SK-N-SH (cell line): Measurements from ENCODE around the gene MYPOP. TPM values are rescaled to one million over a fixed set of nuclear protein-coding genes. Genes with fewer than 3 reads are reported as not detected.

ENCODE experiments used
- CTCF ChIA-PET: fragments of 300-600, 350-600 bp; formaldehyde crosslinking; extraction: SDS; loops from one replicate; lab custom pipeline; 2021; lab: Yijun Ruan, JAX
- POLR2A ChIA-PET: fragments of 350-600 bp; sonication (Branson Sonifier 250); formaldehyde crosslinking; extraction: SDS; loops from one replicate; lab custom pipeline; 2020; ENCODE audit warnings: antibody characterized with exemption, inconsistent platforms; lab: Yijun Ruan, JAX
- DNase-seq: peaks from one replicate; pipeline ENCODE4 v3.0.0; 2012
- H2AFZ ChIP-seq: fragments of 200-600 bp; sonication (generic); 2 replicates; pipeline ENCODE4 v1.8.1; 2016; ENCODE audit warnings: antibody characterized with exemption, mild to moderate bottlenecking, low read depth
- H3F3A ChIP-seq: fragments of 200-600 bp; sonication (generic); replicated peaks from 2 replicates; pipeline ENCODE3; 2016; ENCODE audit warnings: antibody characterized with exemption, mild to moderate bottlenecking; ENCODE audit not compliant: insufficient read depth
- H3K27ac ChIP-seq, 2 experiments: fragments of 200-500 bp in 1 of 2; fragments of 200-600 bp in 1 of 2; sonication (Bioruptor generic) in 1 of 2; sonication (generic), shearing (Covaris generic) in 1 of 2; 2 replicates each; pipeline versions ENCODE4 v1.5.1 to v1.6.1; 2014 to 2016; ENCODE audit warnings: low read depth in 2 of 2, inconsistent platforms in 1 of 2, low read length in 1 of 2, mild to moderate bottlenecking in 1 of 2, mixed read lengths in 1 of 2
- H3K27me3 ChIP-seq: fragments of 200-600 bp; sonication (generic), shearing (Covaris generic); 2 replicates; pipeline ENCODE4 v1.6.1; 2016; ENCODE audit warnings: mixed run types; ENCODE audit not compliant: insufficient read depth
- H3K36me3 ChIP-seq, 2 experiments: fragments of 200-500 bp in 1 of 2; fragments of 200-600 bp in 1 of 2; sonication (Bioruptor generic) in 1 of 2; sonication (generic) in 1 of 2; replicated peaks in 1 of 2; 2 replicates each; pipeline versions ENCODE3 to v1.5.1; 2014 to 2016; ENCODE audit warnings: low read length in 1 of 2, mild to moderate bottlenecking in 1 of 2; ENCODE audit not compliant: insufficient read depth in 2 of 2, control insufficient read depth in 1 of 2
- H3K4me1 ChIP-seq, 2 experiments: fragments of 200-500 bp in 1 of 2; fragments of 200-600 bp in 1 of 2; sonication (Bioruptor generic) in 1 of 2; sonication (generic), shearing (Covaris generic) in 1 of 2; 2 replicates each; pipeline versions ENCODE4 v1.5.1 to v1.6.1; 2014 to 2016; ENCODE audit warnings: low read depth in 1 of 2, low read length in 1 of 2, mixed run types in 1 of 2; ENCODE audit not compliant: insufficient read depth in 2 of 2, control insufficient read depth in 1 of 2
- H3K4me2 ChIP-seq: fragments of 200-600 bp; sonication (generic), shearing (Covaris generic); 2 replicates; pipeline ENCODE4 v1.6.1; 2017; ENCODE audit warnings: mixed run types
- H3K4me3 ChIP-seq, 2 experiments: fragments of 200-500 bp in 1 of 2; fragments of 200-600 bp in 1 of 2; sonication (Bioruptor generic) in 1 of 2; sonication (generic), shearing (Covaris generic) in 1 of 2; 2 replicates each; pipeline versions ENCODE4 v1.5.1 to v1.8.1; 2014 to 2016; ENCODE audit warnings: low read depth in 2 of 2, inconsistent platforms in 1 of 2, low read length in 1 of 2, mild to moderate bottlenecking in 1 of 2, mixed read lengths in 1 of 2, moderate library complexity in 1 of 2
- H3K79me2 ChIP-seq: fragments of 200-600 bp; sonication (generic); 2 replicates; pipeline ENCODE4 v1.8.1; 2017; ENCODE audit warnings: mild to moderate bottlenecking; ENCODE audit not compliant: insufficient read depth
- H3K9ac ChIP-seq: fragments of 200-600 bp; sonication (generic); 2 replicates; pipeline ENCODE4 v1.6.1; 2017; ENCODE audit warnings: mixed run types
- H3K9me2 ChIP-seq: fragments of 200-600 bp; sonication (generic); 2 replicates; pipeline ENCODE4 v1.6.1; 2017; ENCODE audit warnings: mixed run types
- H3K9me3 ChIP-seq: fragments of 200-600 bp; sonication (generic); 2 replicates; pipeline ENCODE4 v1.6.1; 2017; ENCODE audit warnings: mixed run types, mild to moderate bottlenecking, moderate library complexity
- H4K20me1 ChIP-seq: fragments of 200-600 bp; sonication (generic); 2 replicates; pipeline ENCODE4 v1.6.1; 2017; ENCODE audit warnings: mild to moderate bottlenecking, mixed run types; ENCODE audit not compliant: insufficient read depth
- CHD2 ChIP-seq: fragments of 150-350 bp; IDR thresholded peaks from 2 replicates; pipeline ENCODE4 v1.6.1; 2018; ENCODE audit warnings: low read length; ENCODE audit not compliant: partially characterized antibody
- CTCF ChIP-seq: fragments of 200-600 bp; sonication (generic); IDR thresholded peaks from 2 replicates; pipeline ENCODE4 v1.6.1; 2017; ENCODE audit warnings: antibody characterized with exemption, mild to moderate bottlenecking, moderate library complexity
- ELF1 ChIP-seq: IDR thresholded peaks from 2 replicates; pipeline ENCODE4 v1.4.0; 2012
- EP300 ChIP-seq, 2 experiments: IDR thresholded peaks; 2 replicates each; pipeline versions ENCODE4 v1.4.0 to v1.6.1; 2012; ENCODE audit warnings: borderline replicate concordance in 1 of 2, low read depth in 1 of 2, low read length in 1 of 2
- EZH2phosphoT487 ChIP-seq: fragments of 200-600 bp; sonication (generic); IDR thresholded peaks from 2 replicates; pipeline ENCODE4 v1.6.1; 2017; ENCODE audit warnings: low read depth, mixed run types, mild to moderate bottlenecking, antibody characterized with exemption, moderate library complexity, borderline replicate concordance
- FOXJ3 ChIP-seq: sonication (generic); formaldehyde crosslinking; IDR thresholded peaks from 2 replicates; pipeline ENCODE4 v1.5.1; 2020; ENCODE audit warnings: mild to moderate bottlenecking, missing genetic modification reagents
- FOXM1 ChIP-seq: IDR thresholded peaks from 2 replicates; pipeline ENCODE4 v1.4.0; 2012; ENCODE audit warnings: low read depth, mild to moderate bottlenecking
- GABPA ChIP-seq: IDR thresholded peaks from 2 replicates; pipeline ENCODE4 v1.4.0; 2012; ENCODE audit warnings: low read depth, mild to moderate bottlenecking
- GATA2 ChIP-seq: sonication (generic); formaldehyde crosslinking; IDR thresholded peaks from 2 replicates; pipeline ENCODE4 v1.5.0; 2020; ENCODE audit warnings: mild to moderate bottlenecking, missing genetic modification reagents
- MAX ChIP-seq: IDR thresholded peaks from 2 replicates; pipeline ENCODE4 v1.4.0; 2012; ENCODE audit warnings: low read depth
- MEF2A ChIP-seq: IDR thresholded peaks from 2 replicates; pipeline ENCODE4 v1.4.0; 2012; ENCODE audit warnings: low read depth, borderline replicate concordance
- NRF1 ChIP-seq: IDR thresholded peaks from 2 replicates; pipeline ENCODE4 v1.6.1; 2012; ENCODE audit warnings: low read depth, mild to moderate bottlenecking, low read length
- PBX3 ChIP-seq: IDR thresholded peaks from 2 replicates; pipeline ENCODE4; 2012
- POLR2AphosphoS5 ChIP-seq: IDR thresholded peaks from 2 replicates; pipeline ENCODE4 v1.6.1; 2012; ENCODE audit warnings: low read depth, low read length
- RAD21 ChIP-seq: IDR thresholded peaks from 2 replicates; pipeline ENCODE4 v1.6.1; 2012; ENCODE audit warnings: mild to moderate bottlenecking, low read length
- RCOR1 ChIP-seq: fragments of 150-350 bp; IDR thresholded peaks from 2 replicates; pipeline ENCODE4 v1.6.1; 2017; ENCODE audit warnings: antibody characterized with exemption, low read length
- REST ChIP-seq: IDR thresholded peaks from 2 replicates; pipeline ENCODE4 v1.6.1; 2012; ENCODE audit warnings: mild to moderate bottlenecking, low read depth, low read length, moderate library complexity
- RFX5 ChIP-seq: IDR thresholded peaks from 2 replicates; pipeline ENCODE4 v1.6.1; 2012; ENCODE audit warnings: mild to moderate bottlenecking, improper control_type of control experiment, low read length
- SIN3A ChIP-seq: IDR thresholded peaks from 2 replicates; pipeline ENCODE4 v1.6.1; 2012; ENCODE audit warnings: low read depth, mild to moderate bottlenecking, low read length, moderate library complexity, borderline replicate concordance
- SMC3 ChIP-seq: IDR thresholded peaks from 2 replicates; pipeline ENCODE4 v1.6.1; 2012; ENCODE audit warnings: low read depth, low read length, improper control_type of control experiment
- TCF12 ChIP-seq: IDR thresholded peaks from 2 replicates; pipeline ENCODE4 v1.4.0; 2012
- USF1 ChIP-seq: IDR thresholded peaks from 2 replicates; pipeline ENCODE4 v1.4.0; 2012; ENCODE audit warnings: low read depth, borderline replicate concordance
- USF2 ChIP-seq: fragments of 150-350 bp; IDR thresholded peaks from 2 replicates; pipeline ENCODE4 v1.6.1; 2017; ENCODE audit warnings: antibody characterized with exemption, low read length, low read depth, borderline replicate concordance
- WGBS: methylation state at CpG from one replicate; pipeline ENCODE4 v1.1.6; 2017; ENCODE audit warnings: low lambda C conversion rate; 5-methylcytosine and 5-hydroxymethylcytosine counted together
- polyA plus RNA-seq, 3 experiments: library from polyadenylated mRNA; depleted of rRNA; stranded (reverse); fragments of >200 nt; gene quantifications; 2 replicates each; pipeline ENCODE4 v1.2.3, GENCODE V29; 2012

Gene MYPOP
- polyA plus RNA-seq, 1 of the 3 experiments (the other 2 are of a cell fraction), result 5.1 TPM

- Histone ChIP-seq H3K36me3 (no peaks in the 10 kb centered on the region), H3K9me3 (no peaks in the 10 kb centered on the region), H3K79me2 (no peaks in the 10 kb centered on the region), H3K27me3 (no peaks in the 10 kb centered on the region), H3K9me2 (no peaks in the 10 kb centered on the region), H2AFZ (peak overlapping the region; percentile 53; the same call in 1 of the 2 replicates), H4K20me1 (no peaks in the 10 kb centered on the region), H3K4me3 (peak overlapping the region in 1 of 2 experiments; percentile 33; a peak in 3 of 4 replicates), H3K4me1 (peaks cover 0 to 5% of the 10 kb centered on the region in 2 experiments; a peak in 1 of 4 replicates), H3F3A (no peaks in the 10 kb centered on the region), H3K9ac (peak overlapping the region; percentile 34; the same call in 1 of the 2 replicates), H3K4me2 (peak overlapping the region; percentile 53; the same call in 1 of the 2 replicates), H3K27ac (no peak overlapping the region)
- ChIA-PET POLR2A (no interaction called here), CTCF (interaction anchor here (0.6 to 1.4 kb wide), 6 partner anchors 24 to 1557 kb away, joined by 3 to 8 read pairs (median 3); partner anchors contain the start of genes KPTN and QPCTL)
- 14% methylated on average over 28 of the region's 33 CpGs for WGBS
- peak; percentile 97 for DNase-seq
- TF ChIP-seq POLR2AphosphoS5 (peak; percentile 86), USF1 (peak; percentile 91), EZH2phosphoT487 (no peak), SMC3 (0 out of 2 replicates have a peak, but pooled peaks have one; percentile 20), ELF1 (peak; percentile 55; the same call in 1 of the 2 replicates), MAX (peak; percentile 98), SIN3A (peak; percentile 88; the same call in 1 of the 2 replicates), CHD2 (peak; percentile 95), EP300 (IDR thresholded peaks at IDR 0.05; ENCODE audit: borderline replicate concordance in 1 of 2, low read depth in 1 of 2, low read length in 1 of 2) (no peak), GATA2 (CRISPR knock-in tag) (no peak), USF2 (peak; percentile 63; the same call in 1 of the 2 replicates), RAD21 (peak; percentile 35; the same call in 1 of the 2 replicates), FOXM1 (peak; percentile 72; the same call in 1 of the 2 replicates), MEF2A (no peak), CTCF (no peak; the same call in 1 of the 2 replicates), TCF12 (no peak), FOXJ3 (CRISPR knock-in tag) (no peak), RFX5 (no peak), NRF1 (peak; percentile 70), GABPA (peak; percentile 55), PBX3 (no peak), REST (no peak), RCOR1 (0 out of 2 replicates have a peak, but pooled peaks have one; percentile 63)
Observed at GRCh38 chr19:45927565-45928261, 25.3 kb upstream of the MYPOP start.
